Measurements from ENCODE around the gene FUOM. TPM values are rescaled to one million over a fixed set of nuclear protein-coding genes. Genes with fewer than 3 reads are reported as not detected.
A peak's percentile ranks its signal among the peaks of the same experiment; 100 is the strongest.
"Not testable (repeated sequence)": the region's sequence is repeated elsewhere in the genome, so short reads cannot be mapped to it uniquely, and the experiment has no call there.

FUOM gene
- total and polyA plus RNA-seq, 9 of the 15 experiments (the other 6 are each of a cell fraction or from before 2014, with no cell fraction given), result 1.8 to 96.1 (median 27.0) TPM

DNA sequence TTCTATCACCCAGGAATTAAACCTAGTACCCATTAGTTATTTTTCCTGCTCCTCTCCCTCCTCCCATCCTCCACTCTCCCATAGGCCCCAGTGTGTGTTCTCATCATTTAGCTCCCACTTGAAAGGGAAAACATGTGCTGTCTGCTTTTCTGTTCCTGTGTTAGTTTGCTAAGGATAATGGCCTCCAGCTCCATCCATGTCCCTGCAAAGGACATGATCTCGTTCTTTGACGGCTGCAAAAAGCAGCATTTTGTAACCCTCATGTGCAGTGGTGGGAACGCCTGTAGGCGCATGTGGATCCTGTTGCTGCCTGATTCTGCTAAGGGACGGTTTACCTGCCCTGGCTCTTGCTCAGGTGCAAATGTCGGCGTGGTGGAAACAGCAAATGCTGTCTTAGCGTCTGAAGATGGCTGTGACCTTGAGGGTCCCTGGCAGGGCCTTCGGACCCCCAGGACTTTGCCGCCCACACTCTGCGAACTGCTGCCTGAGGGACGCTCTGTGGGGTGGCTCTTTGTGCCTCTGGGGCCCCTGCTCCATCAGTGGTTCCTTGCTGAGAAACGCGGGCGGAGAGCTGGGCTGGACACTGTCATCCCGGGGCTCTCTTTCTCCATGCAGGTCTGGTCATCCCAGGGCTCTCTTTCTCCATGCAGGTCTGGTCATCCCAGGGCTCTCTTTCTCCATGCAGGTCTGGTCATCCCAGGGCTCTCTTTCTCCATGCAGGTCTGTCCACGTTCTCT, 30.6 kb upstream of the FUOM start (continued):
- TF ChIP-seq, protein P1, sequence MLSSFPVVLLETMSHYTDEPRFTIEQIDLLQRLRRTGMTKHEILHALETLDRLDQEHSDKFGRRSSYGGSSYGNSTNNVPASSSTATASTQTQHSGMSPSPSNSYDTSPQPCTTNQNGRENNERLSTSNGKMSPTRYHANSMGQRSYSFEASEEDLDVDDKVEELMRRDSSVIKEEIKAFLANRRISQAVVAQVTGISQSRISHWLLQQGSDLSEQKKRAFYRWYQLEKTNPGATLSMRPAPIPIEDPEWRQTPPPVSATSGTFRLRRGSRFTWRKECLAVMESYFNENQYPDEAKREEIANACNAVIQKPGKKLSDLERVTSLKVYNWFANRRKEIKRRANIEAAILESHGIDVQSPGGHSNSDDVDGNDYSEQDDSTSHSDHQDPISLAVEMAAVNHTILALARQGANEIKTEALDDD (IDR thresholded peaks at IDR 0.05), result peak; percentile 55; the same call in 1 of the 2 replicates

DNA sequence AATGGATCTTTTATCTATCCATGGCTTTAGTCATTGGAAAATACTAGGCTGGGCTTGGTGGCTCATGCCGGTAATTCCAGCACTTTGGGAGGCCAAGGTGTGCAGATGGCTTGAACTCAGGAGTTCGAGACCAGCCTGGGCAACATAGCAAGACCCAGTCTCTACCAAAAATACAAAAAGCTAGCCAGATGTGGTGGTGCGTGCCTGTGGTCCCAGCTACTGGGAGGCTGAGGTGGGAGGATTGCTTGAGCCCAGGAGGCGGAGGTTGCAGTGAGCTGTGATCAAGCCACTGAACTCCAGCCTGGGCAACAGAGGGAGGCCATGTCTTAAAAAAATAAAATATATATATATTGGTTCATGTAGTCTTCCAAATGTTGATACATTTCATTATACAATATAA, 29.1 kb upstream of the FUOM start:
- H4K20me1 ChIP-seq (replicated peaks; ENCODE audit: control insufficient read depth, insufficient read depth, low read length); H3K79me2 ChIP-seq (ENCODE audit: control insufficient read depth, insufficient read depth, low read length); H3K4me2 ChIP-seq (ENCODE audit: insufficient read depth, low read length); DNase-seq (ENCODE audit: extremely low read depth in 1 of 4, low spot score in 3 of 4); H3K4me3 ChIP-seq; H3K9me3 ChIP-seq (replicated peaks; ENCODE audit: control insufficient read depth, insufficient read depth, low read depth, low read length); intact Hi-C loops (cut with micrococcal nuclease); H3K36me3 ChIP-seq (ENCODE audit: control insufficient read depth, insufficient read depth, low read length); CTCF ChIA-PET (ENCODE audit: low intra/inter-chr PET ratio); H3K9ac ChIP-seq (ENCODE audit: insufficient read depth in 1 of 2, low read depth in 2 of 2, low read length in 2 of 2); BruUV-seq (replicated peaks); POLR2A ChIA-PET; H2AFZ ChIP-seq (ENCODE audit: low read depth, low read length); in situ Hi-C loops (cut with MboI); H3K27me3 ChIP-seq (ENCODE audit: control insufficient read depth in 2 of 2, insufficient read depth in 2 of 2, low read length in 2 of 2); H3K27ac ChIP-seq (ENCODE audit: extremely low read depth, low read depth, low read length); H3K9me1 ChIP-seq (ENCODE audit: control insufficient read depth, insufficient read depth, low read length); FAIRE-seq; ATAC-seq: not testable (repeated sequence)
- H3K4me1 ChIP-seq (replicated peaks in 1 of 2; ENCODE audit: control insufficient read depth in 2 of 2, insufficient read depth in 2 of 2, low read length in 2 of 2), result peaks cover 11 to 36% of the 10 kb centered on the region in 2 experiments
- WGBS (ENCODE audit: insufficient coverage, low coverage, missing lambda C conversion rate), result 90% methylated on average over 4 of the region's 4 CpGs

DNA sequence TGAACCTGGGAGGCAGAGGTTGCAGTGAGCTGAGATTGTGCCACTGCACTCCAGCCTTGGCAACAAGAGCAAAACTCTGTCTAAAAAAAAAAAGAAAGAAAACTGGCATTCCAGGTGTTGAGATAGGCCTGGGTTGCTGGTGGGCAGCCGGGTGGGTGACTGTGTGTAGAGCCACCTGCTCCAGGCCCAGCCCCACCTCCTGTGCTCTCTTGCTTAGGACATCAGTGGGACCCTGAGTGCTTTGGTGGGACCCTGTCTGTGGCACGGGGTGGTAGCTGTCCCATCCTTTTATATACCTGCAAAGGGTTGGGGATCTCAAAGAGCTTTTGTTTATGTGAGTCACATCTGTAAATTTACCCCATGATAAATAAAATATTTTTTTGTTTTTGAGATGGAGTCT, 27.4 kb upstream of the FUOM start:
- no peaks in the 10 kb centered on the region for H3K36me3 ChIP-seq (ENCODE audit: control insufficient read depth, insufficient read depth, low read length)
- peaks cover 1 to 27% of the 10 kb centered on the region in 2 experiments; a peak in 4 of 5 replicates for H3K4me1 ChIP-seq (replicated peaks in 1 of 2; ENCODE audit: control insufficient read depth in 2 of 2, insufficient read depth in 2 of 2, low read length in 2 of 2)
- H3K4me3 ChIP-seq, result no peak overlapping the region
- intact Hi-C loops (cut with micrococcal nuclease), result no loop called here
- WGBS (ENCODE audit: insufficient coverage, low coverage, missing lambda C conversion rate), result 73% methylated on average over 2 of the region's 2 CpGs
- FAIRE-seq (no peak), DNase-seq (ENCODE audit: extremely low read depth in 1 of 4, low spot score in 3 of 4) (no peak), ATAC-seq (no peak)
- no peaks in the 10 kb centered on the region for H3K27me3 ChIP-seq (ENCODE audit: control insufficient read depth in 2 of 2, insufficient read depth in 2 of 2, low read length in 2 of 2)
- no peaks in the 10 kb centered on the region for H4K20me1 ChIP-seq (replicated peaks; ENCODE audit: control insufficient read depth, insufficient read depth, low read length)
- in situ Hi-C loops (cut with MboI), result no loop called here
- H3K9ac ChIP-seq (ENCODE audit: insufficient read depth in 1 of 2, low read depth in 2 of 2, low read length in 2 of 2), result no peak overlapping the region
- no peak overlapping the region for H2AFZ ChIP-seq (ENCODE audit: low read depth, low read length)
- H3K79me2 ChIP-seq (ENCODE audit: control insufficient read depth, insufficient read depth, low read length), result no peaks in the 10 kb centered on the region; the same call in 2 of the 3 replicates
- ChIA-PET CTCF (ENCODE audit: low intra/inter-chr PET ratio) (no interaction called here), POLR2A (no interaction called here)
- no peak overlapping the region for H3K27ac ChIP-seq (ENCODE audit: extremely low read depth, low read depth, low read length)
- no peak overlapping the region for H3K4me2 ChIP-seq (ENCODE audit: insufficient read depth, low read length)
- H3K9me3 ChIP-seq (replicated peaks; ENCODE audit: control insufficient read depth, insufficient read depth, low read depth, low read length), result no peaks in the 10 kb centered on the region
- H3K9me1 ChIP-seq (ENCODE audit: control insufficient read depth, insufficient read depth, low read length), result no peaks in the 10 kb centered on the region
- no TSS peak for BruUV-seq (replicated peaks)
- TF ChIP-seq, protein P2, sequence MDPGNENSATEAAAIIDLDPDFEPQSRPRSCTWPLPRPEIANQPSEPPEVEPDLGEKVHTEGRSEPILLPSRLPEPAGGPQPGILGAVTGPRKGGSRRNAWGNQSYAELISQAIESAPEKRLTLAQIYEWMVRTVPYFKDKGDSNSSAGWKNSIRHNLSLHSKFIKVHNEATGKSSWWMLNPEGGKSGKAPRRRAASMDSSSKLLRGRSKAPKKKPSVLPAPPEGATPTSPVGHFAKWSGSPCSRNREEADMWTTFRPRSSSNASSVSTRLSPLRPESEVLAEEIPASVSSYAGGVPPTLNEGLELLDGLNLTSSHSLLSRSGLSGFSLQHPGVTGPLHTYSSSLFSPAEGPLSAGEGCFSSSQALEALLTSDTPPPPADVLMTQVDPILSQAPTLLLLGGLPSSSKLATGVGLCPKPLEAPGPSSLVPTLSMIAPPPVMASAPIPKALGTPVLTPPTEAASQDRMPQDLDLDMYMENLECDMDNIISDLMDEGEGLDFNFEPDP (CRISPR knock-in tag; IDR thresholded peaks at IDR 0.05), result no peak
- TF ChIP-seq GATAD2B (IDR thresholded peaks at IDR 0.05; ENCODE audit: borderline replicate concordance) (no peak), TCF7 (IDR thresholded peaks at IDR 0.05; ENCODE audit: borderline replicate concordance) (no peak), ETV5 (CRISPR knock-in tag; IDR thresholded peaks at IDR 0.05; ENCODE audit: low read depth) (no peak)
- TF ChIP-seq, protein P3, sequence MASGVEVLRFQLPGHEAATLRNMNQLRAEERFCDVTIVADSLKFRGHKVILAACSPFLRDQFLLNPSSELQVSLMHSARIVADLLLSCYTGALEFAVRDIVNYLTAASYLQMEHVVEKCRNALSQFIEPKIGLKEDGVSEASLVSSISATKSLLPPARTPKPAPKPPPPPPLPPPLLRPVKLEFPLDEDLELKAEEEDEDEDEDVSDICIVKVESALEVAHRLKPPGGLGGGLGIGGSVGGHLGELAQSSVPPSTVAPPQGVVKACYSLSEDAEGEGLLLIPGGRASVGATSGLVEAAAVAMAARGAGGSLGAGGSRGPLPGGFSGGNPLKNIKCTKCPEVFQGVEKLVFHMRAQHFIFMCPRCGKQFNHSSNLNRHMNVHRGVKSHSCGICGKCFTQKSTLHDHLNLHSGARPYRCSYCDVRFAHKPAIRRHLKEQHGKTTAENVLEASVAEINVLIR (CRISPR knock-in tag; IDR thresholded peaks at IDR 0.05), result no peak
- TF ChIP-seq, protein P4, sequence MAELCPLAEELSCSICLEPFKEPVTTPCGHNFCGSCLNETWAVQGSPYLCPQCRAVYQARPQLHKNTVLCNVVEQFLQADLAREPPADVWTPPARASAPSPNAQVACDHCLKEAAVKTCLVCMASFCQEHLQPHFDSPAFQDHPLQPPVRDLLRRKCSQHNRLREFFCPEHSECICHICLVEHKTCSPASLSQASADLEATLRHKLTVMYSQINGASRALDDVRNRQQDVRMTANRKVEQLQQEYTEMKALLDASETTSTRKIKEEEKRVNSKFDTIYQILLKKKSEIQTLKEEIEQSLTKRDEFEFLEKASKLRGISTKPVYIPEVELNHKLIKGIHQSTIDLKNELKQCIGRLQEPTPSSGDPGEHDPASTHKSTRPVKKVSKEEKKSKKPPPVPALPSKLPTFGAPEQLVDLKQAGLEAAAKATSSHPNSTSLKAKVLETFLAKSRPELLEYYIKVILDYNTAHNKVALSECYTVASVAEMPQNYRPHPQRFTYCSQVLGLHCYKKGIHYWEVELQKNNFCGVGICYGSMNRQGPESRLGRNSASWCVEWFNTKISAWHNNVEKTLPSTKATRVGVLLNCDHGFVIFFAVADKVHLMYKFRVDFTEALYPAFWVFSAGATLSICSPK (IDR thresholded peaks at IDR 0.05; ENCODE audit: borderline replicate concordance), result no peak

Data from K562 (cell line).